NCI-H1694 treated with DMSO at 0.1 percent for 48 hours (cell line): ENCODE measurements around the gene DAPK1.
"Not testable (repeated sequence)": the region's sequence is repeated elsewhere in the genome, so short reads cannot be mapped to it uniquely, and the experiment has no call there.

Experiments
- DNase-seq: peaks from one replicate; lab custom pipeline; 2025; lab: John Stamatoyannopoulos, UW

Gene DAPK1

GRCh38 chr9:87716141-87716540 is 218.5 kb downstream of the DAPK1 start:
- no peak for DNase-seq

GRCh38 chr9:87717456-87717855 is 219.8 kb downstream of the DAPK1 start:
- DNase-seq, result no peak

GRCh38 chr9:87718231-87718630 is 220.6 kb downstream of the DAPK1 start:
- DNase-seq, result no peak

- no peak for DNase-seq
Measured at GRCh38 chr9:87718852-87719612, 221.4 kb downstream of the DAPK1 start.

GRCh38 chr9:87720173-87720572 is 222.5 kb downstream of the DAPK1 start:
- no peak for DNase-seq

GRCh38 chr9:87722393-87723088 is 224.9 kb downstream of the DAPK1 start:
- no peak for DNase-seq

GRCh38 chr9:87725356-87725899 is 227.8 kb downstream of the DAPK1 start:
- DNase-seq, result no peak

GRCh38 chr9:87725900-87726709 is 228.4 kb downstream of the DAPK1 start, which contains the start of gene CTSL:
Gene CTSL, plus strand, starts transcription at chr9:87726119. Its CDS starts 1,485 bp downstream, at chr9:87727604.
- no peak for DNase-seq

- DNase-seq, result no peak
Measured at GRCh38 chr9:87729246-87729645, 231.6 kb downstream of the DAPK1 start.

GRCh38 chr9:87731321-87731720 is 233.7 kb downstream of the DAPK1 start:
- no peak for DNase-seq

- DNase-seq, result no peak
Measured at GRCh38 chr9:87732344-87732743, 234.7 kb downstream of the DAPK1 start.

GRCh38 chr9:87732756-87733155 is 235.1 kb downstream of the DAPK1 start:
- no peak for DNase-seq

- DNase-seq, result no peak
Measured at GRCh38 chr9:87733273-87734052, 235.8 kb downstream of the DAPK1 start.

- no peak for DNase-seq
Measured at GRCh38 chr9:87734106-87734505, 236.4 kb downstream of the DAPK1 start.

- no peak for DNase-seq
Measured at GRCh38 chr9:87739546-87739945, 241.9 kb downstream of the DAPK1 start.

GRCh38 chr9:87740209-87740608 is 242.5 kb downstream of the DAPK1 start:
- DNase-seq, result no peak

- no peak for DNase-seq
Measured at GRCh38 chr9:87741326-87741725, 243.7 kb downstream of the DAPK1 start.

- no peak for DNase-seq
Measured at GRCh38 chr9:87741891-87742290, 244.2 kb downstream of the DAPK1 start.

GRCh38 chr9:87742813-87743428 is 245.3 kb downstream of the DAPK1 start:
- no peak for DNase-seq

- not testable (repeated sequence) for DNase-seq
Measured at GRCh38 chr9:87744247-87744646, 246.6 kb downstream of the DAPK1 start.

- DNase-seq, result no peak
Measured at GRCh38 chr9:87746186-87746585, 248.5 kb downstream of the DAPK1 start.
